Mucosa of descending colon (tissue), 3 donors: ENCODE results near the gene LYST. TPM values are rescaled to one million over a fixed set of nuclear protein-coding genes. Genes with fewer than 3 reads are reported as not detected.

Source experiments
- ATAC-seq: fragments of 200-7000 bp; cut with Tn5 transposase; one replicate; pipeline ENCODE4 v1.9.1; 2020; ENCODE audit warnings: mild to moderate bottlenecking, moderate library complexity
- DNase-seq, 3 donors: peaks; one replicate each; pipeline ENCODE4 v3.0.0-alpha.2; 2020
- H3K36me3 ChIP-seq: fragments of 200-600 bp; one replicate; pipeline ENCODE4 v1.8.0; 2021; ENCODE audit warnings: low read depth, mild to moderate bottlenecking
- H3K4me1 ChIP-seq: fragments of 200-600 bp; one replicate; pipeline ENCODE4 v1.8.0; 2021; ENCODE audit warnings: low read depth, mild to moderate bottlenecking
- H3K4me3 ChIP-seq: fragments of 200-600 bp; one replicate; pipeline ENCODE4 v1.8.0; 2021; ENCODE audit warnings: mild to moderate bottlenecking
- H3K9me3 ChIP-seq: fragments of 200-600 bp; one replicate; pipeline ENCODE4 v1.8.0; 2021; ENCODE audit warnings: mild to moderate bottlenecking
- CTCF ChIP-seq: fragments of 200-600 bp; IDR thresholded peaks from one replicate; pipeline ENCODE4 v1.8.0; 2022; ENCODE audit warnings: antibody characterized with exemption, mild to moderate bottlenecking
- intact Hi-C, 2 donors: fragments of 100-400 bp; cut with DNase I in 1 of 2; cut with micrococcal nuclease in 1 of 2; formaldehyde crosslinking; loops; one replicate each; pipeline versions ENCODE4 v1.11.0 to v1.11.1; 2022; cut with DNase I, micrococcal nuclease
- total RNA-seq, 3 donors: library from RNA; stranded (reverse); fragmentation: NEBNext Ultra II Directional in 2 of 3; extraction: Animal tissue kit (Norgen Biotek cat#: 25700) in 2 of 3; gene quantifications; one replicate each; pipeline versions ENCODE4 v1.2.1 to v1.2.4, GENCODE V29; 2021 to 2023
- donor health status: DM: no; HTN: no; CAD: no; lungs with moderate emphysema.
- donor health status: DM: no; HTN: no; CAD: no.
- donor health status: DM: no; HTN: yes; CAD: no.

Gene LYST
- total RNA-seq, 3 donors from 2014 or later: 24.0 to 32.3 (median 26.7) TPM

- Histone ChIP-seq H3K4me3 (no peak overlapping the region), H3K4me1 (no peaks in the 10 kb centered on the region), H3K9me3 (peaks cover 33% of the 10 kb centered on the region), H3K36me3 (no peaks in the 10 kb centered on the region)
- DNase-seq: no peak
- intact Hi-C loops: no loop called here
- no peak for TF ChIP-seq CTCF
- ATAC-seq: no peak
Observed at GRCh38 chr1:235673981-235674380, 192.7 kb downstream of the LYST start.

- intact Hi-C loops: no loop called here
- no peak for DNase-seq
- no peak for TF ChIP-seq CTCF
- no peaks in the 10 kb centered on the region for H3K4me1 ChIP-seq
- no peaks in the 10 kb centered on the region for H3K36me3 ChIP-seq
- H3K4me3 ChIP-seq: no peak overlapping the region
- no peak for ATAC-seq
- peaks cover 33% of the 10 kb centered on the region for H3K9me3 ChIP-seq
Observed at GRCh38 chr1:235671992-235672391, 194.7 kb downstream of the LYST start.

- Histone ChIP-seq H3K36me3 (no peaks in the 10 kb centered on the region), H3K9me3 (peaks cover 28% of the 10 kb centered on the region), H3K4me3 (no peak overlapping the region), H3K4me1 (no peaks in the 10 kb centered on the region)
- intact Hi-C loops: no loop called here
- no peak for ATAC-seq
- TF ChIP-seq CTCF: no peak
- no peak for DNase-seq
Observed at GRCh38 chr1:235670157-235670776, 196.4 kb downstream of the LYST start.

- intact Hi-C loops: no loop called here
- H3K9me3 ChIP-seq: peaks cover 27% of the 10 kb centered on the region
Observed at GRCh38 chr1:235669277-235669676, 197.4 kb downstream of the LYST start.

GRCh38 chr1:235663628-235664027 lies 203.1 kb downstream of the LYST start:
- no peak for TF ChIP-seq CTCF
- intact Hi-C loops: no loop called here

More at GRCh38 chr1:235669277-235669676, 197.4 kb downstream of the LYST start:
- no peaks in the 10 kb centered on the region for H3K4me1 ChIP-seq
- TF ChIP-seq CTCF: no peak
- no peak overlapping the region for H3K4me3 ChIP-seq
- DNase-seq (no peak), ATAC-seq (no peak)
- H3K36me3 ChIP-seq: no peaks in the 10 kb centered on the region

GRCh38 chr1:235661568-235661967 lies 205.1 kb downstream of the LYST start:
- no peaks in the 10 kb centered on the region for H3K36me3 ChIP-seq
- intact Hi-C loops: no loop called here
- no peak for TF ChIP-seq CTCF
- DNase-seq (no peak), ATAC-seq (no peak)
- no peaks in the 10 kb centered on the region for H3K4me1 ChIP-seq
- no peak overlapping the region for H3K4me3 ChIP-seq
- H3K9me3 ChIP-seq: no peaks in the 10 kb centered on the region

More at GRCh38 chr1:235663628-235664027, 203.1 kb downstream of the LYST start:
- Histone ChIP-seq H3K4me1 (no peaks in the 10 kb centered on the region), H3K36me3 (no peaks in the 10 kb centered on the region), H3K9me3 (no peaks in the 10 kb centered on the region), H3K4me3 (no peak overlapping the region)
- ATAC-seq: no peak
- no peak for DNase-seq
